GM19455 (cell line): ENCODE measurements around the gene JAML.

Experiments
- ATAC-seq: cut with Tn5 transposase; IDR thresholded peaks from one replicate; pipeline ENCODE4 v1.9.1; 2021; ENCODE audit not compliant: unreplicated experiment

The JAML gene

DNA sequence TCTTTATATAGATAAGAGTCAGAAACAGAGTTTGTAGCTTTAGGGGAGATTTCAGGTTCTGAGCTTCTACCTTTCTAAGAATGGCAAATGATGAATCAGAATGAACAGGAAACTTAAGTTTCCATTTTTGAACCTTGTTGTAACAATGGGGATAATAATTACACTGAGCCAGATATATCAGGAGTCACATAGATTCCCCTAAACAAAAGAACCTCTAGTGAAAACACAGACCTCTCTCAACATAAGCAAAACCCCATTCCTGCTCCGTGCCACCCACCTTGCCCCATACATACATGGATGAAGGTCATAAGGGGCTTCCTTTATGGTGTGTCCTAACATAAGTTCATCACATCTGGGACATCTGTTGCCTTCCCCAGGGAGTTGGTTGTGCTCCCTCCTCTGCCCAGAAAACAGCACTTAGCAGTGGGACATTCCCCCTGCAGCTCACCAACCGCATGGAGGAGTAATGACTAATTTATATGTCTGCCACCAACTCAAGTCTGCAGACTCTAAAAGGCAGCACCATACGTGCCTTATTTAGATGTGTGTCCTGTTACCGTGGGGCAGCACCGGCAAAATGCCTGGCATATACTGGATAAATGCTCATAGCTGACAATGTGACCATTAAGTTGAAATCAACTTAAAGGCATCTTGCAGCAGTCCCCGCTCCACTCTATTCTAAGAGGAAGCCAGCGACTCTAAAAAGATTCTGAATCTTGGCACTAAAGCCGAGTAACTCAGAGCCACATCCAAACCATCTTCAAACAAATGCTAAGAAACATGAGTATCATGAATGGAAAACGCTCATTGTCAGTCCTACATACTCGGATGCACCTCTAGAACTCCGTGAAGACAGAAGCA lies 8.0 kb downstream of the JAML start:
- ATAC-seq = no peak

DNA sequence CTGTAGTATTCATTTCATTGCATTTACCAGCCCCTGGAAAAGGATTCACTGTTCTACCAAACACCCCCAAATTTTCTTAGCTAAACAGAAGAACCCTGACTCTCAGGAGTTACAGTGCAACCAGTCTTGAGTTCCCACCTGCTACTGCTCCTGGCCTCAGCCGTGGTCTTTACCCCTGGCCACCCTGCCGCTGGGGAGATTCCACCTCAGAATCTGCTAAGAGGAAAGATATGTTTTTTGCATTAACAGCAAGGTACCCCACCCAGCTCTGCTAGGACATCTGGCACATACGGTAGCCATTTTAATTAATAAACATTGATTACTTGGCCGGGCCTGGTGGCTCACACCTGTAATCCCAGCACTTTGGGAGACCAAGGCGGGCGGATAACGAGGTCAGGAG lies 9.0 kb downstream of the JAML start:
- ATAC-seq = no peak

DNA sequence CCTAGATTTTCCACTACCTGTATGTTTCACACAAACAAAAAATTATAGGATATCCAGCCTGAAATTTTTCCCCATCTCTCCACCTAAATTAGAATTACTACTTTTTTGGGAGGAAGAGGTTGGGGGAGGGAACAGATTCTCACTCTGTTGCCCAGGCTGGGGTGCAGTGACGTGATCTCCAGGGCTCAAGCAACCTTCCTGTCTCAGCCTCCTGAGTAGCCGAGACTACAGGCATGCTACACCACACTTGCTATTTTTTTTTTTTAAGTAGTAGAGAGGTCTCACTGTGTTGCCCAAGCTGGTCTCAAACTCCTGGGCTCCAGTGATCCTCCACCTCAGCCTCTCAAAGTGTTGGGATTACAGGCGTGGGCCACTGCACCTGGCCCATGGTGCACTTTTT lies 9.5 kb downstream of the JAML start:
- no peak for ATAC-seq

DNA sequence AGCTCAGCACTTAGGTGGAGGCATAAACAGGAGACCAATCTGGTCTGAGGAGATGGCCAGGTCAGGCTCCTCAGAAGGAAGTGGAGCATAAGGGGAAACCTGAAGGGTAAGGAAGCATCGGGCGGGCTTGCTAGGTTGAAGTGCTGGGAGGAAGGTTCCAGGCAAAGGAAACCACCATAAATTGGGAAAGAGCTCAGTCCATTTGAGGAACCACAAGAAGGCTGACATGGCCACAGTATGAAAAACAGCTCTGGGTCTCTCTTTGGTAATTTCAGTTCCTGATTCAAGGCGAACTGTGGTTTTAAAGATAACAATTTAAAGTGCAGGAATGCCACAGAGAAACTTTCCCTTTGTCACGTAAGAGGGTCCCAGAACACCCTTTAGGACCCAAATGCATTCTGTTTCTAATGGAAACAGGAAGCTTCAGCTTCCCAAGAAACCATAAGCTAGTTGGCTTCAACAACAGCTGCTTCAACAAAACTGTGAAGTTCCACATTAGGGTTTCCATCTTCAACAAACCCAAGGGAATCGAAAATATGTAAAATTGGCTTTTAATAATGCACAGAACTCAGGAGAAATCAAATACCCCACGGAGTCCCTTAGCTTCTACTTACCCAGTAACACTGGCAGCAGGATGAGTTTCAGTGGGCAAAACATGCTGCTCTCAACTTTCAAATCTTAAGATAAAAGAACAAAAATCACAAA lies 10.4 kb downstream of the JAML start:
- ATAC-seq = no peak

DNA sequence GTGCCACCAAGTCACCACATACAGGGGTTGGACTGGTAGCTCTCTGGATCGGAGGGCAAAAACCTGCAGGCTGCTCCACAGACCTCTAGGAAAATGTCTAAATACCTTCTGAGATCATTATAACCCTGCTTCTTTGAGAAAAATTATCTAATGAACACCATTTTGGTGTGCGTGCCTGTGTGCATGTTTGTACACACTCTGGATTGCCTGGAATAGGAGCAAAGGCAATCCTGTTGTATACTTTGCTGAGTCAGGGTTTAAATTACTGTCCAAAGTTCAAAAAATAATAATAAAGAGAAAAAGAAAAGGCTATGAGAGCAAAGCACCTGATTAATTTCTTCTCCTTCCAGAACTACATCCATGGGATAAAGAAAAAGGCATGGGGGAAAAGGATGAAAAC lies 11.0 kb downstream of the JAML start:
- ATAC-seq = no peak

DNA sequence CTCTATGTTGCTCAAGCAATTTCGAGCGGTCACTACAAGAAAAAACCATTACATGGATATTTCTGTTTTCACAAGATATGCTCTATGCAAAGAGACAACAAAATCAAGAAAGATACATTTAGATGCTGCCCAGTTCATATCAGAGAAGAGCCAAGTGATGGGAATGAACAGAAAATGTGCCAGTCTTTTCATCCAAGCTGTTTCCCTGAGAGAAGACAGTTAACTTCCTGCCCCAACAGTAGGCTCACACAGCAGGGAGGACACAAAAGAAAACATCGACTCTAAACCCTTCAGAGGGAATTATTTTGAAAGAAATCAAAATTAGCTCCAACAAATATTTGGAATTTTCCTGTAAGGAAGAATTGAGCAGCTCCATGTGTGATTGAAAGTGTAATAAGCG lies 11.6 kb downstream of the JAML start:
- ATAC-seq = no peak

DNA sequence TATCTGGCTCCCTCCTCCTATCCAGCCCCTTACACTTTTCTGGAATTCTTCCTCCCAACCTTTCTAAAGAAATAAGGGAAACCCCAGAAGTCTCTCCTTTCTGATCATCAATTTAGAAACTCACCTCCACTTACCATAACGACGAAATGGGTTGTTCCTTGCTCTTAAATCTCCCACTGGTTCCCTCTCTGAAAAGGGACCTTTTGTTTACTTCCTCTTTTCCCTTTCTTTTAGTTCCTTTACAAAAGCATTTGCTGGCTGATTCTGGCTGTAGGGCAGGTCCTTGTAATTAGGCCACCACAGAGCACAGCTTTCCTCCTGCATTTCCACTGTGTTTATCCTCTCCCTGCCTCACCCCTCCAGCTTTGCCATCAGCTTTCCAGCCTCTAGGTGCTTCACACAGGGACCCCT lies 12.0 kb downstream of the JAML start:
- ATAC-seq = no peak

DNA sequence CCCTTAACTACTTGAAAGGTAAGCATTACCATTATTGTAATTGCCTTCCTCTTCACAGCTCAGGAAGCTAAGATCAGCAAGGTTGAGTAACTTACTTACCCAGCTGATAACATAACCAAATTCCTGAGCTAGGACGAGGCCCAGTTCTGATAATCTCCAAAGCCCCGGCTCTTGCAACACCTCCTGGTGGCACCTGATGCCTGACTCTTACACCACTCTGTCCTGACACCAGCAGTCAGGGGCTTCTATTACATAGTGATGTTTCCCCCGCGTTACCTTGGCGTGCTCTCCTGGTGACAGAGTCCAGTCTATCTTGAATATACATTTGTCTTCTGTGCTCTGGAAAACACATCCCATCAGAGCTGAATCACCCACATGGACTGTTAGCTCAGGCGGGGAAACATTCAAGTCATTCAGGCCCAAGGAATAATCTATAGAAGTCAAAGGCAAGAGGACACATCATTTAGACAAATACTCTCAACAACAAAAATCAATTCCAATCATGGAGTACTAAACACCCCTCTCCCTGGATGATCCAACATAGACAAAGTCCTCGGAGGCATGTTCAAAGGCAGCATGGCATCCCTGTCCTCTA lies 12.6 kb downstream of the JAML start:
- no peak for ATAC-seq

DNA sequence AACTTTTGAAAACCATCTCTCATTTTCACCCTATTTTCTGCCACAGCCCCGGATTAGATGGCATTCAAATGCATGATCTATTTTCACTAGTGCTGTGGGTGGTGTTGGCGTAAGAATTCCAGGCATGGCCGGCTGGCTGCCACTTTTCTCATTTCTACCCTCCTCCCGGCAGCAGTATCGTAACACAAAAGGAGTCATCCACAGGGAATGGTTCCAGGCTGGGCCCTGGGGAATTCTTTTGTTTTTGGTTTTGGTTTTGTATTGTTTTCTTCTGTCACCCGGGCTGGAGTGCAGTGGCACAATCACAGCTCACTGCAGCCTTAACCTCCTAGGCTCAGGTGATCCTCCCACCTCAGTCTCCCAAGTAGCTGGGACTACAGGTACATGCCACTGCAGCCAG lies 13.8 kb downstream of the JAML start:
- no peak for ATAC-seq

DNA sequence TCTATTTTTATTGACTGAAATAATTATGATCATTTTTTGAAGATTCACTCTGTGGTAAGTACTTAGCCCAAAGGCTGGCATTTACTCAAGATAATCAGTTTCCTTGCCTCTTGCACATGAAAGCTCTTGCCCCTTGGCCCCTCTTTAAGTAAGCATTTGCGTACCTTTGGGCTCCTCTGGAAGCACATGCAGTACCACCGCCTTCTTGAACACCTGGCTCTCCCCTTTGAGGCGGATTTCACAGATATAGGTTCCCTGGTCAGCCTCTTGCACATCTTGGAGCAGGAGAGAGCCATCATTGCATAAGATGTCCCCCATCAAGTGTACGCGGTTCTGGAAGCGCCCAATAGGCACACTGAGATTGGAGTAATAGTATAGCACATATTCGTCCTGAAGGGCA lies 14.5 kb downstream of the JAML start:
- no peak for ATAC-seq

DNA sequence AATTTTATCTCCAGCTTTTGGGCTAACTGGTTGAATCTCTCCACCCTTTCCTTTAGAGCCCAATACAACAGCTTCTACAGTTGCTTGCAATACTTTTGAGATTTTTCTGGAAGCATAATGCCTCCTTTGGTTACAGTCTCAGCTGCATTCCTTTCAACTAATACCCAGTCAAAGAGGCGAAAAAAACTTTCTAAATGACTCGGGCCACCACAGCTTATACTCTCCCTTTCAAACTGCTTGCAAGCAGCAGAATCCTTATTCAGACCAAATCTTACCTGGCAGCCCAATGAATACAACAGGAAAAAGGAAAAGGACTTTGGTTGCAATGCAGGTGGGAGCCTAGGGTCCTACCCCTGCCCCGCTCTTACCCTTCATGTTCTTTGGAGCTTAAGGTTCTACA lies 15.8 kb downstream of the JAML start:
- ATAC-seq = no peak

DNA sequence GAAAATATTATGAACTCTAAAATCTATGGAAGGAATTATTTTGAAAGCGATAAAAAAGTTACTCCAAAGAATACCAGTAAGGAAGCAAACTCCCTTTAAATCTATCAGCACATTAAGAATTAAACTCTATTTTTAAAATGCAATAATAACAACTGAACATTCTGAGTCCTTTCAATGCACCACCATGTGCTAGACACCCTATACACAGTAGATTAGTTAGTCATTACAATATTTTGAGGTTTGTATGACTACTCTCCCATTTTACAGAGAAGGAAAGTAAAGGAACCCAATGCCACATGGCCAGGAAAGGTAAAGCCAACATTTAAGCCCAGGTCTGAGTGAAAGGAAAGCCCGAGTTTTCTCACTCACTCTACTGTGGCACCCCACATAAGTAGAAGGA lies 17.7 kb downstream of the JAML start:
- no peak for ATAC-seq

DNA sequence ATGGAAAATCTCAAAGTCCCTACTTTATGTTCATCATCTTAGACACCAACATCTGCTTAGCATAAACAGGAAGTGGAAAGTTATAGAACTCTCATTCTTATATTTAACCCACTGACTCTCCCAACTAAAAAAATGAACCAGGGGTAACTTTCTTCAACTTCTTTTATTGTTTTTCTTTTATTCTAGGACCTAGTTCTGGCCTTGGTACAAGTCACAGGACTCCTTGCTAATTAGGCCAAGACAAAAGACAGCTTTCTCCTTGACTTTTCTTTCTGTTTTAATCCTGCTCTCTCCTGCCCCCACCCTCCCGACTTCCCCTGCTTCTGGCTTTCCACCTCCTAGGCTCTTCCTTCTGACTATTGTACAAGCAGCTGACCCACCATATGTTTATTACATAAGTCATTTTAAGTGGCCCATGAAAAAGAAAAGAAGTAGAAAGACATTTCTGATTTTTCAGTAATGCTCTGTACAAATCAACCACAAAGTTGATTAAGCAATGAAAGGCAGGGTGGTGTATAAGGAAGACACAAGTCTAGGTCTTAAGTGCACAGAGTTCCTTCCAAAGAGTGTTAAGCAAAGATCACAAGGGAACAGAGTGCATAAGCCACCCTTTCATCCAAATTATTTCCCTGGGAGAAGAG lies 18.3 kb downstream of the JAML start:
- no peak for ATAC-seq

DNA sequence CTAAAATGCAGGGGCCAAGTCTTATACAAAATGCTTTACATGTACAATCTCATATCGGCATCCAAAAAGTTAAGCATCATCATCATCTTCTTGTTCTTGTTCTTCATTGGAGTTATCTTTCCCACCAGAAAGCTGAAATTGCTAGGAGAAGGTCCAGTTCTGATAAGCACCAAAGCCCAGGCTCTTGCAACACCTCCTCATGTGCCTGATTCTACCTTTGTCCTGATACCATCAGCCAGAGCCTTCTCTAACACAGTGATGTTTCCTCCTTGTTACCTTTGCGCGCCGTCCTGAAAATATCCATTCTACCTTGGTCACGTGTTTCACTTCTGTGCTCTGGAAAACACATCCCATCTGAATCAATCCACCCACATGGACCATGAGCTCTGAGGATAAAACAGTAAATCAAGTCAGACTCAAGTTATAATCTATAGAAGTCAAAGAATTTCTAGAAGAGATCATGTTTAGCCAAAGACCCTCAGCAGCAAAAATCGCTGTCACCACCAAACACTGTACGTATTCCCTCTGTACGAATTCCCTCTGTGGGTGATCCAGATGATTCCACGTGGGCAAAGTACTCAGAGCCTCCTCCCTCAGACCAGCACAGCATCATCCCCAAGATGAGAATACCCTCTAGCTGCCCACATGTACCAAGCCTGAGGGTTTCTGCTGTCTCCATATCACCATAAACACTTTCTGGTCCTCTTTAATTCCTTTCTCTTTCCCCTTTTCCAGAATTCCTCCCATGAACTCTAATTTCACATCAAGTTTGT lies 19.0 kb downstream of the JAML start:
- no peak for ATAC-seq

DNA sequence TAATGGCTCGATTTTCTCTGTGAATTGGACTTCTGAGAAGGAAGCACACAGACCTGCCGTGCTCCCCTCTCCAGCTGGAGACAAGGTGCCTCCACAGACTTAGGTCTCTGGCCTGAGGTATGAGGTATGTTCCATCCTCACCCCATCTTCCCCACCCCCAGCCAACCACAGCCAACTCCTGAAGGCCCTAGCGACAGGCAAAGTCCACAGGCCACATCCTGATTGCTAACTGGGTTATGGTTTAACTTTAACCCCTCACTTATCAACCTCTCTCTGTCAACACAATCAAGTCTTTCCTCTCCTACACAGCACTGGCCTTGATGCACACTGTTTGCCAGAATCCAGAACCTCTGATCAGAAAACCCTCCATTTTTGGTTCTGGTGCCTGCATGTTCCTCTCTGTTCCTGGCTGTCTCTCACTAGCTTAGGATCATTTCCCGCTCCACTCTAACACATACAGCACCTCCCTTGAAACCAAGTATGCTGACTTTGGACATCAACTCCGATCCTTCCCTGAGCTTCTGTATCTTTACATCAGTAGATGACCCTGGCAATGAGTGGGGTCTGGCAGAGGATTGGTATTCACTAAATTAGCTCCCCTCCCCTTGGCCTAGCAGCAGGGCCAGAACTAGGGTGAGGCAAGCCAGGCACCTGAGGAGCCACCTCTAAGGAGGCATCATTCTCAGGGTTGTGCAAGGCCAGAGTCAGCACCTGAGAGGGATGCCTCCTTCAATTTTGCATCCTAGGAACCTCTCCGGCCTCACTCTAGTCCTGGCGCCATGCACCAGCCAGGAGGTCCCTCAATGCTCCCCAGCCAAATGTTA lies 22.0 kb downstream of the JAML start:
- no peak for ATAC-seq

DNA sequence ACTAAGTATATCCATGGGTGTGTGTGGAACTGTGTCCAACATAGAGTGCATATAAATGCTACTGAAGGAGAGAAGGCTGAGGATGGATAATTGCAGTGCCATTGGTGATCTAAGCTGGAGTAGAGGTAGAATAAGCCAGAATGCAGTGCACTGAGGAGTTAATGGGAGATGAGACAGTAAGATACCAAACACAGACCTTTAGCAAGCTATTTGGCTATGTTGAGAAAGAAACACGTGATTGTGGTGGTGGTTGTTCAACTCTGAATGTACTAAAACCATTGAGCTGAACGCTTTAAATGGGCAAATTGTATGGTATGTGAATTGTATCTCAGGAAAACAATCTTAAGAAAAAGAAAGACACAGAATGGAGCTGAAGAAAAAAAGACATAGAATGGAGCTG lies 22.8 kb downstream of the JAML start:
- ATAC-seq = no peak

DNA sequence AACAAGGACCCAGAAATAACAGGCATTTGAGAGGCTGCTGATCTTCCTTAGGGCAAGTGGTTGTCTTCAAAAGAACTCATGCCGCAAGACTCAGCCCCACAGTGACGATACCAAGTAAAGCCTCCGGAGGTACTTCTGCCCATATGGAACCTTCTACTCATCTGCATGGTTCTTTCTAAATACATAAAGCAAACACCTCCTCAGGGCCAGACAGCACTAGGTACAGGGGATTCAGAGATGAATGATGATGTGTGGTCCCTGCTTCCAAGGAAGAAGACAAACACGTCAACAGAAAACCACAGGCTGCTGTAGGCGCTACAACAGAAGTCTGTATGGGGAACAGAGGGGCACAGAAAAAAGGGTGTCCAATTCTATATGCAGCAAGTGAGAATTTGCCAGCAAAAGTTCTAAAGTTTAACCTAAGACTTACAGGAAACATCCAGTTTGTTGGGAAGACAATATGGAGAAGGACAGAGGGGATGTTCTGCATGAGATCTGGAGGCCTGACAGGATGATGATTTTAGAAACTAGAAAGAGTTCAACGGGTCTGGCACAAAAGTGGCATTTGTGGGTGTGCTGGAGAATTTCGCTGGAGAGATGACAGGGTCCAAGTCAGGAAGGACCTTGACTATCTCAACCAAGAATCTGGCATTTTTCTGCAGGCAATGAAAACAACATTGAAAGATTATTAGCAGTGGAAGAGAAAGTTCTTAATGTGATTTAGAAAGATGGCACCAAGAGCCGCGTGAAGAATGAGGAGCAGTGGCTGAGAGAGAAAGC lies 23.7 kb downstream of the JAML start:
- ATAC-seq = no peak

DNA sequence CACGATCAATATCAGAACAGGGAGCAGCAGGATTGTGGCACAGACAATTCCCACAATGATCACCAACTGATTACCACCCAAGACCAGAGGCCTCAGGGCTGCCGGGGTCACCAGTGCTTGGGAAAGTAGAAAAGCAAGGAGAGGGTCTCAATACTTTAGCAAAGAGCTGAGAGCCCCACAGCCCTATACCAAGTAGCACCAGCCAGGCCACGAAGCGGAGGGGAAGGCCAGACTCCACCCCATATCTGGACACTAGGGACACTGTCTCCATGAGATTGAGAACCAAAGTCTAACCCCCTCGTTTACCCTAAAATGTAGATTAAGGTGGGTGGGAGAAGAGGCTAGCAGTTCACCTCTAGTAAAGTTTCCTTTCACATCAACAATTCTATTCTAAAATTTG lies 24.3 kb downstream of the JAML start:
- no peak for ATAC-seq

DNA sequence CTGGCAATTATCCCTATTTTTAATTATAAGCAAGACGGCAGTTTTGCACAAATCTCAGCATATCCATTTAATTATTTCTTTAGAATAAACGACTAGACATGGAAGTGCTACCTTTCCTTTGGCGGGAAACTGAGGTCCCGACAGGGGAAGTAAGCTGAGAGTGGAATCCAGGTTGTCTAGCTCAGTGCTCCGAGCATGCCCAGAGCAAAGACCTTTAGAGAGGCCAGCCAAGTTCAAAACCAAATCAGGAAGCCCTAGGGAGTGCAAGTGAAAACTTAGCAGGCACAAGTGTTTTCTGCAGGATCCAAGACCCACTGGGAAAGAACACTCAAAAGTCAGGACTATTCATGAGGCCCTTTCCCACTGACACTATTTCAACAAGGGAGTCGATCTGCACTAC lies 25.7 kb downstream of the JAML start:
- no peak for ATAC-seq
